GM12878 (cell line): ENCODE data around the gene TUBB3. TPM values are rescaled to one million over a fixed set of nuclear protein-coding genes. Genes with fewer than 3 reads are reported as not detected.

Source experiments
- E4F1 ChIP-seq: fragments of 450-650 bp; IDR thresholded peaks from 2 replicates; pipeline ENCODE4 v1.6.1; 2018; ENCODE audit warnings: borderline replicate concordance, mild to moderate bottlenecking; ENCODE audit not compliant: partially characterized antibody
- JUND ChIP-seq: IDR thresholded peaks from 2 replicates; pipeline ENCODE4 v1.6.1; 2012; ENCODE audit warnings: low read depth, mild to moderate bottlenecking, low read length, improper control_type of control experiment, moderate library complexity
- SREBF1 ChIP-seq: IDR thresholded peaks from 2 replicates; pipeline ENCODE4 v1.6.1; 2012; ENCODE audit warnings: mild to moderate bottlenecking, low read length
- STAT3 ChIP-seq: IDR thresholded peaks from 2 replicates; pipeline ENCODE4 v1.6.1; 2011; ENCODE audit warnings: low read depth, low read length, improper control_type of control experiment
- ZNF592 ChIP-seq: fragments of 450-650 bp; IDR thresholded peaks from 2 replicates; pipeline ENCODE4 v1.6.1; 2017; ENCODE audit warnings: mild to moderate bottlenecking, moderate library complexity
- polyA plus RNA-seq, 11 experiments: library from polyadenylated mRNA; depleted of rRNA in 4 of 11; unstranded in 6 of 11; stranded (reverse) in 5 of 11; fragments of >200 nt; fragmentation: Nextera tagmentation in 4 of 11; fragmentation: Illumina TruSeq in 1 of 11; extraction: Ambion mirVana in 4 of 11; extraction: Trizol in 1 of 11; gene quantifications; 1 replicate in 1 of 11; 2 replicates in 10 of 11; pipeline versions ENCODE4 v1.2.1 to v1.2.3, GENCODE V29; 2011 to 2016; ENCODE audit warnings: inconsistent platforms in 2 of 11, missing spikeins in 2 of 11, low read depth in 1 of 11
- total RNA-seq, 4 experiments: library from RNA; depleted of rRNA in 3 of 4; stranded (reverse); fragments of >200 nt in 3 of 4; fragmentation: Illumina TruSeq in 1 of 4; extraction: Trizol in 1 of 4; gene quantifications; 2 replicates each; pipeline versions ENCODE4 v1.2.1 to v1.2.3, GENCODE V29; 2013 to 2021

TUBB3 gene
- total and polyA plus RNA-seq, 10 of the 15 experiments (the other 5 are each of a cell fraction or from before 2014, with no cell fraction given), result 0.09 to 2.5 (median 0.58) TPM; not detected in 1

- TF ChIP-seq ZNF592 (no peak), JUND (no peak), SREBF1 (no peak), E4F1 (no peak), STAT3 (no peak)
These were observed 28.9 kb downstream of the TUBB3 start (continued) for GRCh38 chr16:89952049-89952448.
